ENCODE measurements around the gene CTBS.

DNA sequence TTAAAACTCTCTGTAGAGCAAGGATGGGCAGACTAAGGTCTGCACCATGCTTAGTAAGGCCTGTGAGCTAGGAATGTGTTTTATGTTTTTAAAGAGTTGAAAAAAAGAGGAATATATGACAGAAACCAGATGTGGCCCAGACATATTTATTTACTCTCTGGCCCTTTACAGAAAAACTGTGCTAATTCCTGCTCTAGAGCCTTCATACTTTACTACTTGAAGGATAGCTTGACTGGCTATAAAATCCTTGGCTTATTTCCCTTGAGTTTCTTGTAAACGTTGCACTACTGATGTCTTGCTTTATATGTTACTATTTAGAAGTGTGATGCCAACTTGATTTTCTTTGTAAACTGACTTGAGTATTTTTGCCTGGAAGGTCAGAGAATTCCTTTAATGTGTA, 33.5 kb downstream of the CTBS start:
- TF ChIP-seq ZFP36 (IDR thresholded peaks at IDR 0.05; ENCODE audit: borderline replicate concordance, partially characterized antibody) = no peak
- no peak for TF ChIP-seq CTCF (IDR thresholded peaks at IDR 0.05)
- no peak for TF ChIP-seq CBX8 (IDR thresholded peaks at IDR 0.05)
- no peak for TF ChIP-seq TP53 (CRISPR knock-in tag; IDR thresholded peaks at IDR 0.05)
- TF ChIP-seq, protein P1, sequence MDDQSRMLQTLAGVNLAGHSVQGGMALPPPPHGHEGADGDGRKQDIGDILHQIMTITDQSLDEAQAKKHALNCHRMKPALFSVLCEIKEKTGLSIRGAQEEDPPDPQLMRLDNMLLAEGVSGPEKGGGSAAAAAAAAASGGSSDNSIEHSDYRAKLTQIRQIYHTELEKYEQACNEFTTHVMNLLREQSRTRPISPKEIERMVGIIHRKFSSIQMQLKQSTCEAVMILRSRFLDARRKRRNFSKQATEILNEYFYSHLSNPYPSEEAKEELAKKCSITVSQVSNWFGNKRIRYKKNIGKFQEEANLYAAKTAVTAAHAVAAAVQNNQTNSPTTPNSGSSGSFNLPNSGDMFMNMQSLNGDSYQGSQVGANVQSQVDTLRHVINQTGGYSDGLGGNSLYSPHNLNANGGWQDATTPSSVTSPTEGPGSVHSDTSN (IDR thresholded peaks at IDR 0.05) = no peak
- no peak for TF ChIP-seq EP300 (IDR thresholded peaks at IDR 0.05)
- no peak for TF ChIP-seq POLR2A (IDR thresholded peaks at IDR 0.05; ENCODE audit: low read length)
- TF ChIP-seq RAD21 (conservative IDR thresholded peaks at IDR 0.05 in 1 of 2, IDR thresholded peaks at IDR 0.05 in 1 of 2) = no peak
- TF ChIP-seq, protein P2, sequence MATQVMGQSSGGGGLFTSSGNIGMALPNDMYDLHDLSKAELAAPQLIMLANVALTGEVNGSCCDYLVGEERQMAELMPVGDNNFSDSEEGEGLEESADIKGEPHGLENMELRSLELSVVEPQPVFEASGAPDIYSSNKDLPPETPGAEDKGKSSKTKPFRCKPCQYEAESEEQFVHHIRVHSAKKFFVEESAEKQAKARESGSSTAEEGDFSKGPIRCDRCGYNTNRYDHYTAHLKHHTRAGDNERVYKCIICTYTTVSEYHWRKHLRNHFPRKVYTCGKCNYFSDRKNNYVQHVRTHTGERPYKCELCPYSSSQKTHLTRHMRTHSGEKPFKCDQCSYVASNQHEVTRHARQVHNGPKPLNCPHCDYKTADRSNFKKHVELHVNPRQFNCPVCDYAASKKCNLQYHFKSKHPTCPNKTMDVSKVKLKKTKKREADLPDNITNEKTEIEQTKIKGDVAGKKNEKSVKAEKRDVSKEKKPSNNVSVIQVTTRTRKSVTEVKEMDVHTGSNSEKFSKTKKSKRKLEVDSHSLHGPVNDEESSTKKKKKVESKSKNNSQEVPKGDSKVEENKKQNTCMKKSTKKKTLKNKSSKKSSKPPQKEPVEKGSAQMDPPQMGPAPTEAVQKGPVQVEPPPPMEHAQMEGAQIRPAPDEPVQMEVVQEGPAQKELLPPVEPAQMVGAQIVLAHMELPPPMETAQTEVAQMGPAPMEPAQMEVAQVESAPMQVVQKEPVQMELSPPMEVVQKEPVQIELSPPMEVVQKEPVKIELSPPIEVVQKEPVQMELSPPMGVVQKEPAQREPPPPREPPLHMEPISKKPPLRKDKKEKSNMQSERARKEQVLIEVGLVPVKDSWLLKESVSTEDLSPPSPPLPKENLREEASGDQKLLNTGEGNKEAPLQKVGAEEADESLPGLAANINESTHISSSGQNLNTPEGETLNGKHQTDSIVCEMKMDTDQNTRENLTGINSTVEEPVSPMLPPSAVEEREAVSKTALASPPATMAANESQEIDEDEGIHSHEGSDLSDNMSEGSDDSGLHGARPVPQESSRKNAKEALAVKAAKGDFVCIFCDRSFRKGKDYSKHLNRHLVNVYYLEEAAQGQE (IDR thresholded peaks at IDR 0.05) = no peak

All from A549 (cell line).